Liver (tissue), 9 donors: Measurements from ENCODE around the gene SDHB. TPM values are rescaled to one million over a fixed set of nuclear protein-coding genes. Genes with fewer than 3 reads are reported as not detected.

Source experiments
- DNase-seq: peaks from one replicate; pipeline ENCODE4 v3.0.0-alpha.2; 2017; ENCODE audit warnings: low spot score
- H3K27ac ChIP-seq, 2 donors: one replicate each; pipeline ENCODE4 v1.7.0; 2013; ENCODE audit warnings: inconsistent platforms in 2 of 2, low read length in 2 of 2, control low read depth in 1 of 2, low read depth in 1 of 2, mild to moderate bottlenecking in 1 of 2
- H3K27me3 ChIP-seq, 4 donors: one replicate each; pipeline versions ENCODE4 v1.6.1 to v1.7.0; 2013; ENCODE audit warnings: low read length in 3 of 4, inconsistent platforms in 1 of 4, mild to moderate bottlenecking in 1 of 4, moderate library complexity in 1 of 4; ENCODE audit not compliant: control insufficient read depth in 4 of 4, insufficient read depth in 4 of 4
- H3K36me3 ChIP-seq, 4 donors: one replicate each; pipeline versions ENCODE4 v1.6.1 to v1.7.0; 2013; ENCODE audit warnings: low read length in 3 of 4, mild to moderate bottlenecking in 3 of 4, low read depth in 1 of 4, moderate library complexity in 1 of 4; ENCODE audit not compliant: control insufficient read depth in 4 of 4, insufficient read depth in 3 of 4
- H3K4me1 ChIP-seq, 4 donors: one replicate each; pipeline versions ENCODE4 v1.6.1 to v1.7.0; 2013; ENCODE audit warnings: low read length in 3 of 4, mild to moderate bottlenecking in 3 of 4, moderate library complexity in 1 of 4; ENCODE audit not compliant: control insufficient read depth in 4 of 4, insufficient read depth in 4 of 4
- H3K4me3 ChIP-seq, 3 donors: one replicate each; pipeline versions ENCODE4 v1.6.1 to v1.7.0; 2013; ENCODE audit warnings: low read length in 3 of 3, control low read depth in 1 of 3, low read depth in 1 of 3, mild to moderate bottlenecking in 1 of 3
- H3K9ac ChIP-seq, 2 donors: one replicate each; pipeline ENCODE4 v1.7.0; 2013; ENCODE audit warnings: low read length in 2 of 2, mild to moderate bottlenecking in 2 of 2, moderate library complexity in 2 of 2, control low read depth in 1 of 2, low read depth in 1 of 2
- H3K9me3 ChIP-seq, 4 donors: one replicate each; pipeline versions ENCODE4 v1.6.1 to v1.7.0; 2013; ENCODE audit warnings: low read length in 3 of 4; ENCODE audit not compliant: control insufficient read depth in 4 of 4
- EGR1 ChIP-seq, 2 donors: IDR thresholded peaks; 2 replicates each; pipeline ENCODE4 v1.6.1; 2016 to 2018; ENCODE audit warnings: antibody characterized with exemption in 2 of 2, low read depth in 2 of 2
- FOXA1 ChIP-seq: IDR thresholded peaks from 2 replicates; pipeline ENCODE4 v1.6.1; 2016; ENCODE audit warnings: antibody characterized with exemption
- FOXA2 ChIP-seq: IDR thresholded peaks from 2 replicates; pipeline ENCODE4 v1.6.1; 2016; ENCODE audit warnings: antibody characterized with exemption
- GABPA ChIP-seq, 2 donors: IDR thresholded peaks in 1 of 2; conservative IDR thresholded peaks in 1 of 2; 2 replicates each; pipeline ENCODE4 v1.6.1; 2016; ENCODE audit warnings: antibody characterized with exemption in 2 of 2, mild to moderate bottlenecking in 1 of 2, moderate library complexity in 1 of 2
- HNF4A ChIP-seq, 2 donors: conservative IDR thresholded peaks; 2 replicates each; pipeline ENCODE4 v1.6.1; 2016; ENCODE audit warnings: antibody characterized with exemption in 2 of 2, mild to moderate bottlenecking in 2 of 2
- HNF4G ChIP-seq: IDR thresholded peaks from 2 replicates; pipeline ENCODE4 v1.6.1; 2016; ENCODE audit warnings: antibody characterized with exemption
- JUND ChIP-seq, 2 donors: IDR thresholded peaks; 2 replicates each; pipeline ENCODE4 v1.6.1; 2016; ENCODE audit warnings: antibody characterized with exemption in 2 of 2
- NR2F2 ChIP-seq: IDR thresholded peaks from 2 replicates; pipeline ENCODE4 v1.6.1; 2016; ENCODE audit warnings: antibody characterized with exemption
- RAD21 ChIP-seq, 2 donors: IDR thresholded peaks; 2 replicates each; pipeline ENCODE4 v1.6.1; 2016; ENCODE audit warnings: antibody characterized with exemption in 2 of 2, mild to moderate bottlenecking in 2 of 2
- RXRA ChIP-seq, 2 donors: IDR thresholded peaks; 2 replicates each; pipeline ENCODE4 v1.6.1; 2017 to 2018; ENCODE audit warnings: antibody characterized with exemption in 2 of 2, mild to moderate bottlenecking in 1 of 2
- SP1 ChIP-seq: IDR thresholded peaks from 2 replicates; pipeline ENCODE4 v1.6.1; 2018; ENCODE audit warnings: antibody characterized with exemption, mild to moderate bottlenecking
- TAF1 ChIP-seq: conservative IDR thresholded peaks from 2 replicates; pipeline ENCODE4 v1.6.1; 2016; ENCODE audit warnings: antibody characterized with exemption, mild to moderate bottlenecking
- YY1 ChIP-seq: IDR thresholded peaks from 2 replicates; pipeline ENCODE4 v1.6.1; 2016; ENCODE audit warnings: antibody characterized with exemption, mild to moderate bottlenecking
- WGBS: extraction: QIAGEN DNeasy Blood & Tissue Kit; methylation state at CpG from one replicate; pipeline ENCODE4 v1.1.7; 2013; 5-methylcytosine and 5-hydroxymethylcytosine counted together
- polyA plus RNA-seq, 2 donors: library from polyadenylated mRNA; stranded (reverse) in 1 of 2; unstranded in 1 of 2; fragments of 200-250 nt in 1 of 2; fragments of >200 nt in 1 of 2; fragmentation: Nextera tagmentation in 1 of 2; extraction: Ambion mirVana in 1 of 2; gene quantifications; one replicate each; pipeline versions ENCODE4 v1.2.1 to v1.2.3, GENCODE V29; 2013 to 2015
- total RNA-seq, 2 donors: library from RNA; depleted of rRNA; stranded (reverse); fragments of >200 nt; gene quantifications; one replicate each; pipeline ENCODE4 v1.2.3, GENCODE V29; 2014
- TF ChIP-seq, protein P1 (sequence below): IDR thresholded peaks from 2 replicates; pipeline ENCODE4 v1.6.1; 2016; ENCODE audit warnings: antibody characterized with exemption
- TF ChIP-seq, protein P2 (sequence below): IDR thresholded peaks from 2 replicates; pipeline ENCODE4 v1.6.1; 2016; ENCODE audit warnings: antibody characterized with exemption, mild to moderate bottlenecking
- TF ChIP-seq, protein P3 (sequence below): IDR thresholded peaks from 2 replicates; pipeline ENCODE4 v1.6.1; 2016; ENCODE audit warnings: antibody characterized with exemption
- TF ChIP-seq, protein P4 (sequence below): fragments of 150-350 bp; IDR thresholded peaks from 2 replicates; pipeline ENCODE4 v1.5.1; 2017; ENCODE audit warnings: improper control_type of control experiment, low read depth, low read length; ENCODE audit not compliant: missing input control
- donor health status: healthy.
- donor health status: healthy.
- donor health status: healthy.
- donor health status: healthy.
- donor health status: healthy.

The SDHB gene
- total and polyA plus RNA-seq, 4 donors: 73.9 to 279 (median 172) TPM

DNA sequence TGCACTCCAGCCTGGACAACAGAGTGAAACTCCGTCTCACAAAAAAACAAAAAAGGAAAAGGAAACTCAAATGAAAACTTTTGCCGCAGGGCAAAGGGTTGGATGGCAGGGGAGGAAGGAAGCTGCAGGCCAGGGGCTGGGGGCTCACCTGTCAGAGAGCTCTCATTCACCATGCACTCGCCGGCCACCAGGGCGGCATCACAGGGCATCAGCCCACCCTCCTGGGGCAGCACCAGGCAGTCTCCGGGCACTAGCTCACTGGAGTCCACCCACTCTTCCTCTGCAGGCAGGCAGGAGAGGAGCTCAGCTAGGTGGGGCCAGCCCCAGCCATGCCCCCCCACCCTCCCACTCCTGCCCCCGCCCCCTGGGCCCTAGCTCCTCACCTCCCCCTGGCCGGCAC, 54.0 kb downstream of the SDHB start:
- TF ChIP-seq, protein P1, sequence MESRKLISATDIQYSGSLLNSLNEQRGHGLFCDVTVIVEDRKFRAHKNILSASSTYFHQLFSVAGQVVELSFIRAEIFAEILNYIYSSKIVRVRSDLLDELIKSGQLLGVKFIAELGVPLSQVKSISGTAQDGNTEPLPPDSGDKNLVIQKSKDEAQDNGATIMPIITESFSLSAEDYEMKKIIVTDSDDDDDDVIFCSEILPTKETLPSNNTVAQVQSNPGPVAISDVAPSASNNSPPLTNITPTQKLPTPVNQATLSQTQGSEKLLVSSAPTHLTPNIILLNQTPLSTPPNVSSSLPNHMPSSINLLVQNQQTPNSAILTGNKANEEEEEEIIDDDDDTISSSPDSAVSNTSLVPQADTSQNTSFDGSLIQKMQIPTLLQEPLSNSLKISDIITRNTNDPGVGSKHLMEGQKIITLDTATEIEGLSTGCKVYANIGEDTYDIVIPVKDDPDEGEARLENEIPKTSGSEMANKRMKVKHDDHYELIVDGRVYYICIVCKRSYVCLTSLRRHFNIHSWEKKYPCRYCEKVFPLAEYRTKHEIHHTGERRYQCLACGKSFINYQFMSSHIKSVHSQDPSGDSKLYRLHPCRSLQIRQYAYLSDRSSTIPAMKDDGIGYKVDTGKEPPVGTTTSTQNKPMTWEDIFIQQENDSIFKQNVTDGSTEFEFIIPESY: no peak
- TF ChIP-seq, protein P2, sequence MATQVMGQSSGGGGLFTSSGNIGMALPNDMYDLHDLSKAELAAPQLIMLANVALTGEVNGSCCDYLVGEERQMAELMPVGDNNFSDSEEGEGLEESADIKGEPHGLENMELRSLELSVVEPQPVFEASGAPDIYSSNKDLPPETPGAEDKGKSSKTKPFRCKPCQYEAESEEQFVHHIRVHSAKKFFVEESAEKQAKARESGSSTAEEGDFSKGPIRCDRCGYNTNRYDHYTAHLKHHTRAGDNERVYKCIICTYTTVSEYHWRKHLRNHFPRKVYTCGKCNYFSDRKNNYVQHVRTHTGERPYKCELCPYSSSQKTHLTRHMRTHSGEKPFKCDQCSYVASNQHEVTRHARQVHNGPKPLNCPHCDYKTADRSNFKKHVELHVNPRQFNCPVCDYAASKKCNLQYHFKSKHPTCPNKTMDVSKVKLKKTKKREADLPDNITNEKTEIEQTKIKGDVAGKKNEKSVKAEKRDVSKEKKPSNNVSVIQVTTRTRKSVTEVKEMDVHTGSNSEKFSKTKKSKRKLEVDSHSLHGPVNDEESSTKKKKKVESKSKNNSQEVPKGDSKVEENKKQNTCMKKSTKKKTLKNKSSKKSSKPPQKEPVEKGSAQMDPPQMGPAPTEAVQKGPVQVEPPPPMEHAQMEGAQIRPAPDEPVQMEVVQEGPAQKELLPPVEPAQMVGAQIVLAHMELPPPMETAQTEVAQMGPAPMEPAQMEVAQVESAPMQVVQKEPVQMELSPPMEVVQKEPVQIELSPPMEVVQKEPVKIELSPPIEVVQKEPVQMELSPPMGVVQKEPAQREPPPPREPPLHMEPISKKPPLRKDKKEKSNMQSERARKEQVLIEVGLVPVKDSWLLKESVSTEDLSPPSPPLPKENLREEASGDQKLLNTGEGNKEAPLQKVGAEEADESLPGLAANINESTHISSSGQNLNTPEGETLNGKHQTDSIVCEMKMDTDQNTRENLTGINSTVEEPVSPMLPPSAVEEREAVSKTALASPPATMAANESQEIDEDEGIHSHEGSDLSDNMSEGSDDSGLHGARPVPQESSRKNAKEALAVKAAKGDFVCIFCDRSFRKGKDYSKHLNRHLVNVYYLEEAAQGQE: no peak
- no peak for TF ChIP-seq HNF4G
- Histone ChIP-seq H3K4me3 (no peak overlapping the region), H3K27ac (no peak overlapping the region), H3K9ac (no peak overlapping the region), H3K4me1 (no peaks in the 10 kb centered on the region), H3K36me3 (peaks cover 0 to 32% (median 8%) of the 10 kb centered on the region in 4 donors), H3K9me3 (no peaks in the 10 kb centered on the region), H3K27me3 (no peaks in the 10 kb centered on the region)
- DNase-seq: no peak
- 93% methylated on average over 8 of the region's 8 CpGs for WGBS

DNA sequence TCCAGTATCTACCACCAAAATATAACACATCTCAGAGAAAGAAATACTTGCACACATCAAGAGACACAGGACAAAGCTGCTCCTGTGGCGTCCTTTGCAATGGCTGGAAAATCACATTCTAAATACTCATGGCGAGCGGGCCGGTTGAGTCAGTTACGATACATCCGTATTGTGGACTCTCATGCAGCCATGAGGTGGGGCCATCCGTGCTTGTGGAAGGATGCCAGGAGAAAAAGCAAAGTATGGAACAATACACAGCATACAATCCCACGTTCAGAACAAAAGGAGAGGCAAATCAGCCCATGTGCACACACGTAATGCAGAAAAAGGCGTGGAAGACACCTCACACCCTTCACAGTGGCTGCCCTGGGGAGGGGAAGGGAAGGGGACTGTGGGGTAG, 55.2 kb downstream of the SDHB start:
- peaks cover 0 to 23% (median 6%) of the 10 kb centered on the region in 4 donors for H3K36me3 ChIP-seq
- H3K9me3 ChIP-seq: no peaks in the 10 kb centered on the region
- WGBS: 90% methylated on average over 10 of the region's 10 CpGs
- no peak overlapping the region for H3K9ac ChIP-seq
- DNase-seq: no peak
- H3K27ac ChIP-seq: no peak overlapping the region
- no peak overlapping the region for H3K4me3 ChIP-seq
- no peaks in the 10 kb centered on the region for H3K27me3 ChIP-seq
- TF ChIP-seq YY1 (no peak), RXRA (IDR thresholded peaks at IDR 0.05) (no peak), RAD21 (IDR thresholded peaks at IDR 0.05) (no peak), JUND (IDR thresholded peaks at IDR 0.05) (no peak), HNF4A (conservative IDR thresholded peaks at IDR 0.05) (no peak), NR2F2 (no peak), FOXA2 (no peak), GABPA (IDR thresholded peaks at IDR 0.05 in 1 of 2, conservative IDR thresholded peaks at IDR 0.05 in 1 of 2) (no peak), TAF1 (no peak), HNF4G (no peak), SP1 (no peak), FOXA1 (no peak), EGR1 (IDR thresholded peaks at IDR 0.05; ENCODE audit: low read depth in 2 of 2) (no peak)
- TF ChIP-seq, protein P1: no peak
- TF ChIP-seq, protein P3, sequence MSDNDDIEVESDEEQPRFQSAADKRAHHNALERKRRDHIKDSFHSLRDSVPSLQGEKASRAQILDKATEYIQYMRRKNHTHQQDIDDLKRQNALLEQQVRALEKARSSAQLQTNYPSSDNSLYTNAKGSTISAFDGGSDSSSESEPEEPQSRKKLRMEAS: no peak
- TF ChIP-seq, protein P2: no peak
- TF ChIP-seq, protein P4, sequence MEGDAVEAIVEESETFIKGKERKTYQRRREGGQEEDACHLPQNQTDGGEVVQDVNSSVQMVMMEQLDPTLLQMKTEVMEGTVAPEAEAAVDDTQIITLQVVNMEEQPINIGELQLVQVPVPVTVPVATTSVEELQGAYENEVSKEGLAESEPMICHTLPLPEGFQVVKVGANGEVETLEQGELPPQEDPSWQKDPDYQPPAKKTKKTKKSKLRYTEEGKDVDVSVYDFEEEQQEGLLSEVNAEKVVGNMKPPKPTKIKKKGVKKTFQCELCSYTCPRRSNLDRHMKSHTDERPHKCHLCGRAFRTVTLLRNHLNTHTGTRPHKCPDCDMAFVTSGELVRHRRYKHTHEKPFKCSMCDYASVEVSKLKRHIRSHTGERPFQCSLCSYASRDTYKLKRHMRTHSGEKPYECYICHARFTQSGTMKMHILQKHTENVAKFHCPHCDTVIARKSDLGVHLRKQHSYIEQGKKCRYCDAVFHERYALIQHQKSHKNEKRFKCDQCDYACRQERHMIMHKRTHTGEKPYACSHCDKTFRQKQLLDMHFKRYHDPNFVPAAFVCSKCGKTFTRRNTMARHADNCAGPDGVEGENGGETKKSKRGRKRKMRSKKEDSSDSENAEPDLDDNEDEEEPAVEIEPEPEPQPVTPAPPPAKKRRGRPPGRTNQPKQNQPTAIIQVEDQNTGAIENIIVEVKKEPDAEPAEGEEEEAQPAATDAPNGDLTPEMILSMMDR: no peak
- no peaks in the 10 kb centered on the region for H3K4me1 ChIP-seq
